Esophagus muscularis mucosa (tissue), 4 donors: Measurements from ENCODE around the gene PRAMEF15.
"Not testable (repeated sequence)": the region's sequence is repeated elsewhere in the genome, so short reads cannot be mapped to it uniquely, and the experiment has no call there.

Experiments
- EP300 ChIP-seq: sonication (generic); formaldehyde crosslinking; IDR thresholded peaks from one replicate; pipeline ENCODE4 v1.6.1; 2017; ENCODE audit warnings: antibody characterized with exemption
- POLR2A ChIP-seq: fragments of 450-650 bp; IDR thresholded peaks from one replicate; pipeline ENCODE4 v1.6.1; 2017; ENCODE audit warnings: antibody characterized with exemption, moderate library complexity, mild to moderate bottlenecking, low read depth
- TF ChIP-seq, protein P1 (sequence below), 3 experiments: fragments of 200-600 bp in 2 of 3; fragments of 450-650 bp in 1 of 3; sonication (generic) in 2 of 3; IDR thresholded peaks; one replicate each; pipeline ENCODE4 v1.5.1; 2017 to 2019; ENCODE audit warnings: antibody characterized with exemption in 3 of 3, mild to moderate bottlenecking in 2 of 3, moderate library complexity in 1 of 3

DNA sequence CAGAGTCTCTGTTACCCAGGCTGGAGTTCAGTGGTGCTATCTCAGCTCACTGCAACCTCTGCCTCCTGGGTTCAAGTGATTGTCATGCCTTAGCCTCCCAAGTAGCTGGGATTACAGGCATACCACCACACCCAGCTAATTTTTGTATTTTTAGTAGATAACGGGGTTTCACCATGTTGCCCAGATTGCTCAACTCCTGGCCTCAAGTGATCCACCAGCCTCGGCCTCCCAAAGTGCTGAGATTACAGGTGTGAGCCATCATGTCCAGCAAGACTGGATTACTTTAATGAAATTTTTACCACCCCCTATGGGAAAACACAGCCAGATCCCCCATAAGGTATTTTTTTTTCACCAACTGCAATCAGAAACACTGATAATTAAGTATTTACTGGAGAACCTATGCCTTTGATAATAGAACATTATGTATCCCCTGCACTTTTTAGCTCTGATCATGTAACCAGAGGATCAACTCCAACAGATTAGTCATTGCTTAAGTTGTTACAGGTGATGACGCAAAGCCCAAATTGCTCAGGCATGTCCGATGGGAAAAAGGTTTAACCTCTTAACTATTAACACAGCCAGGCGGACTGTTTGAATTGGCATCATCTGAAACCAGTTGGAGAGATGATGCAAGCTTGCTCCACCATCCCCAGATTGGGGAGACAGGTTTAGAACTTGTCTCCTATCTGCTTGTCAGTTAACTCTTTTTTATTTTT, 18.0 kb upstream of the PRAMEF15 start:
- TF ChIP-seq, protein P1, sequence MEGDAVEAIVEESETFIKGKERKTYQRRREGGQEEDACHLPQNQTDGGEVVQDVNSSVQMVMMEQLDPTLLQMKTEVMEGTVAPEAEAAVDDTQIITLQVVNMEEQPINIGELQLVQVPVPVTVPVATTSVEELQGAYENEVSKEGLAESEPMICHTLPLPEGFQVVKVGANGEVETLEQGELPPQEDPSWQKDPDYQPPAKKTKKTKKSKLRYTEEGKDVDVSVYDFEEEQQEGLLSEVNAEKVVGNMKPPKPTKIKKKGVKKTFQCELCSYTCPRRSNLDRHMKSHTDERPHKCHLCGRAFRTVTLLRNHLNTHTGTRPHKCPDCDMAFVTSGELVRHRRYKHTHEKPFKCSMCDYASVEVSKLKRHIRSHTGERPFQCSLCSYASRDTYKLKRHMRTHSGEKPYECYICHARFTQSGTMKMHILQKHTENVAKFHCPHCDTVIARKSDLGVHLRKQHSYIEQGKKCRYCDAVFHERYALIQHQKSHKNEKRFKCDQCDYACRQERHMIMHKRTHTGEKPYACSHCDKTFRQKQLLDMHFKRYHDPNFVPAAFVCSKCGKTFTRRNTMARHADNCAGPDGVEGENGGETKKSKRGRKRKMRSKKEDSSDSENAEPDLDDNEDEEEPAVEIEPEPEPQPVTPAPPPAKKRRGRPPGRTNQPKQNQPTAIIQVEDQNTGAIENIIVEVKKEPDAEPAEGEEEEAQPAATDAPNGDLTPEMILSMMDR (IDR thresholded peaks at IDR 0.05): not testable (repeated sequence)
- not testable (repeated sequence) for TF ChIP-seq EP300, POLR2A
